CD4-positive, alpha-beta T cell treated with Interleukin-2 at 100 ng/mL for 4 hours (primary cell): ENCODE results near the gene ATXN10.
"Not testable (repeated sequence)": the region's sequence is repeated elsewhere in the genome, so short reads cannot be mapped to it uniquely, and the experiment has no call there.

ENCODE experiments used
- DNase-seq: peaks from one replicate; pipeline ENCODE4 v3.0.0-alpha.2; 2020; ENCODE audit warnings: low spot score

Gene ATXN10

GRCh38 chr22:45671783-45672563 is at the start of gene ATXN10:
ATXN10 (plus strand) TSS chr22:45671834; CDS start chr22:45672064, 230 bp downstream.
- DNase-seq, result peak; percentile 63

- DNase-seq, result no peak
Measured at GRCh38 chr22:45621836-45622600, 49.6 kb upstream of the ATXN10 start.

- not testable (repeated sequence) for DNase-seq
Measured at GRCh38 chr22:45623464-45624145, 48.0 kb upstream of the ATXN10 start.

GRCh38 chr22:45626198-45626651 is 45.4 kb upstream of the ATXN10 start:
- DNase-seq, result no peak

- DNase-seq, result no peak
Measured at GRCh38 chr22:45627489-45628233, 44.0 kb upstream of the ATXN10 start.

- DNase-seq, result no peak
Measured at GRCh38 chr22:45628515-45628914, 43.1 kb upstream of the ATXN10 start.

GRCh38 chr22:45629469-45630089 is 42.1 kb upstream of the ATXN10 start:
- DNase-seq, result no peak

- no peak for DNase-seq
Measured at GRCh38 chr22:45630436-45630835, 41.2 kb upstream of the ATXN10 start.

- DNase-seq, result no peak
Measured at GRCh38 chr22:45631140-45631840, 40.3 kb upstream of the ATXN10 start.

GRCh38 chr22:45631841-45632238 is 39.8 kb upstream of the ATXN10 start:
- DNase-seq, result no peak

GRCh38 chr22:45632791-45633515 is 38.7 kb upstream of the ATXN10 start:
- no peak for DNase-seq

- DNase-seq, result no peak
Measured at GRCh38 chr22:45636683-45637082, 35.0 kb upstream of the ATXN10 start.

GRCh38 chr22:45638197-45638596 is 33.4 kb upstream of the ATXN10 start:
- no peak for DNase-seq

GRCh38 chr22:45638834-45639746 is 32.5 kb upstream of the ATXN10 start:
- DNase-seq, result no peak

- DNase-seq, result no peak
Measured at GRCh38 chr22:45639747-45640102, 31.9 kb upstream of the ATXN10 start.

- no peak for DNase-seq
Measured at GRCh38 chr22:45640291-45640940, 31.2 kb upstream of the ATXN10 start.

- no peak for DNase-seq
Measured at GRCh38 chr22:45640941-45641621, 30.6 kb upstream of the ATXN10 start.

- DNase-seq, result no peak
Measured at GRCh38 chr22:45642986-45643385, 28.6 kb upstream of the ATXN10 start.
